Activated naive CD8-positive, alpha-beta T cell (primary cell): ENCODE data around the gene ZC3HAV1.
"Not testable (repeated sequence)": the region's sequence is repeated elsewhere in the genome, so short reads cannot be mapped to it uniquely, and the experiment has no call there.

ENCODE experiments used
- H3K27ac Mint-ChIP-seq: one replicate; pipeline ENCODE4 v1.8.0; 2021; ENCODE audit warnings: mixed read lengths
- H3K27me3 Mint-ChIP-seq: one replicate; pipeline ENCODE4 v1.8.0; 2021; ENCODE audit warnings: mixed read lengths
- H3K36me3 Mint-ChIP-seq: one replicate; pipeline ENCODE4 v1.8.0; 2021; ENCODE audit warnings: mixed read lengths
- H3K4me1 Mint-ChIP-seq: one replicate; pipeline ENCODE4 v1.8.0; 2021; ENCODE audit warnings: low read depth, mixed read lengths
- H3K4me3 Mint-ChIP-seq: one replicate; pipeline ENCODE4 v1.8.0; 2021; ENCODE audit warnings: mild to moderate bottlenecking, mixed read lengths
- H3K9me3 Mint-ChIP-seq: one replicate; pipeline ENCODE4 v1.8.0; 2021; ENCODE audit warnings: low read depth, mixed read lengths

ZC3HAV1 gene

GRCh38 chr7:139084709-139085108 is 24.8 kb downstream of the ZC3HAV1 start:
- peaks cover 36% of the 10 kb centered on the region for H3K36me3 Mint-ChIP-seq
- H3K4me3 Mint-ChIP-seq = peak overlapping the region; percentile 60
- H3K9me3 Mint-ChIP-seq = peaks cover 5% of the 10 kb centered on the region
- peaks cover 91% of the 10 kb centered on the region for H3K4me1 Mint-ChIP-seq
- peak overlapping the region; percentile 95 for H3K27ac Mint-ChIP-seq
- no peaks in the 10 kb centered on the region for H3K27me3 Mint-ChIP-seq

GRCh38 chr7:139081584-139081983 is 27.9 kb downstream of the ZC3HAV1 start:
- H3K36me3 Mint-ChIP-seq = peaks cover 24% of the 10 kb centered on the region
- no peaks in the 10 kb centered on the region for H3K27me3 Mint-ChIP-seq
- H3K9me3 Mint-ChIP-seq = no peaks in the 10 kb centered on the region
- H3K4me1 Mint-ChIP-seq = peaks cover 86% of the 10 kb centered on the region
- H3K4me3 Mint-ChIP-seq = peak overlapping the region; percentile 70
- H3K27ac Mint-ChIP-seq = peak overlapping the region; percentile 91

GRCh38 chr7:139080905-139081304 is 28.6 kb downstream of the ZC3HAV1 start:
- H3K4me1 Mint-ChIP-seq = peaks cover 83% of the 10 kb centered on the region
- peak overlapping the region; percentile 91 for H3K27ac Mint-ChIP-seq

GRCh38 chr7:139079861-139080260 is 29.7 kb downstream of the ZC3HAV1 start:
- no peaks in the 10 kb centered on the region for H3K27me3 Mint-ChIP-seq
- peaks cover 17% of the 10 kb centered on the region for H3K36me3 Mint-ChIP-seq
- H3K4me3 Mint-ChIP-seq = no peak overlapping the region
- H3K4me1 Mint-ChIP-seq = peaks cover 77% of the 10 kb centered on the region
- H3K27ac Mint-ChIP-seq = peak overlapping the region; percentile 91
- no peaks in the 10 kb centered on the region for H3K9me3 Mint-ChIP-seq

More at GRCh38 chr7:139080905-139081304, 28.6 kb downstream of the ZC3HAV1 start:
- peaks cover 20% of the 10 kb centered on the region for H3K36me3 Mint-ChIP-seq
- H3K27me3 Mint-ChIP-seq = no peaks in the 10 kb centered on the region
- H3K9me3 Mint-ChIP-seq = no peaks in the 10 kb centered on the region
- H3K4me3 Mint-ChIP-seq = peak overlapping the region; percentile 70

- Mint-ChIP-seq H3K4me1 (peaks cover 72% of the 10 kb centered on the region), H3K36me3 (peaks cover 13% of the 10 kb centered on the region), H3K4me3 (peak overlapping the region; percentile 28), H3K27ac (peak overlapping the region; percentile 91), H3K9me3 (no peaks in the 10 kb centered on the region), H3K27me3 (no peaks in the 10 kb centered on the region)
Observed at GRCh38 chr7:139078911-139079310, 30.6 kb downstream of the ZC3HAV1 start.

GRCh38 chr7:139078399-139078798 is 31.1 kb downstream of the ZC3HAV1 start:
- H3K27ac Mint-ChIP-seq = peak overlapping the region; percentile 84
- peaks cover 73% of the 10 kb centered on the region for H3K4me1 Mint-ChIP-seq
- H3K36me3 Mint-ChIP-seq = peaks cover 13% of the 10 kb centered on the region
- H3K9me3 Mint-ChIP-seq = no peaks in the 10 kb centered on the region
- peak overlapping the region; percentile 28 for H3K4me3 Mint-ChIP-seq
- no peaks in the 10 kb centered on the region for H3K27me3 Mint-ChIP-seq

- Mint-ChIP-seq H3K36me3 (peaks cover 13% of the 10 kb centered on the region), H3K4me1 (peaks cover 69% of the 10 kb centered on the region), H3K27ac (peak overlapping the region; percentile 84)
- not testable (repeated sequence) for H3K4me3 Mint-ChIP-seq, H3K9me3 Mint-ChIP-seq, H3K27me3 Mint-ChIP-seq
Observed at GRCh38 chr7:139077706-139078105, 31.8 kb downstream of the ZC3HAV1 start.

- peaks cover 15% of the 10 kb centered on the region for H3K36me3 Mint-ChIP-seq
- no peaks in the 10 kb centered on the region for H3K27me3 Mint-ChIP-seq
- peaks cover 69% of the 10 kb centered on the region for H3K4me1 Mint-ChIP-seq
- no peak overlapping the region for H3K4me3 Mint-ChIP-seq
- H3K27ac Mint-ChIP-seq = peak overlapping the region; percentile 75
- H3K9me3 Mint-ChIP-seq = no peaks in the 10 kb centered on the region
Observed at GRCh38 chr7:139075871-139076686, 33.4 kb downstream of the ZC3HAV1 start.

GRCh38 chr7:139075031-139075652 is 34.4 kb downstream of the ZC3HAV1 start:
- Mint-ChIP-seq H3K27ac (peak overlapping the region; percentile 86), H3K4me1 (peaks cover 59% of the 10 kb centered on the region), H3K4me3 (peak overlapping the region; percentile 54), H3K9me3 (no peaks in the 10 kb centered on the region), H3K27me3 (no peaks in the 10 kb centered on the region), H3K36me3 (peaks cover 12% of the 10 kb centered on the region)

- peaks cover 50% of the 10 kb centered on the region for H3K4me1 Mint-ChIP-seq
- peak overlapping the region; percentile 78 for H3K27ac Mint-ChIP-seq
- H3K9me3 Mint-ChIP-seq = no peaks in the 10 kb centered on the region
- H3K27me3 Mint-ChIP-seq = no peaks in the 10 kb centered on the region
- H3K4me3 Mint-ChIP-seq = peak overlapping the region; percentile 57
- peaks cover 8% of the 10 kb centered on the region for H3K36me3 Mint-ChIP-seq
Observed at GRCh38 chr7:139072796-139073195, 36.7 kb downstream of the ZC3HAV1 start.

GRCh38 chr7:139071680-139072079 is 37.8 kb downstream of the ZC3HAV1 start:
- Mint-ChIP-seq H3K27me3 (no peaks in the 10 kb centered on the region), H3K36me3 (peaks cover 11% of the 10 kb centered on the region), H3K27ac (peak overlapping the region; percentile 78), H3K4me1 (peaks cover 54% of the 10 kb centered on the region), H3K4me3 (peak overlapping the region; percentile 40), H3K9me3 (no peaks in the 10 kb centered on the region)

- Mint-ChIP-seq H3K4me1 (peaks cover 62% of the 10 kb centered on the region), H3K27ac (peak overlapping the region; percentile 75)
Observed at GRCh38 chr7:139068544-139069399, 40.7 kb downstream of the ZC3HAV1 start.

GRCh38 chr7:139066315-139066714 is 43.2 kb downstream of the ZC3HAV1 start:
- Mint-ChIP-seq H3K27ac (peak overlapping the region; percentile 79), H3K36me3 (peaks cover 12% of the 10 kb centered on the region), H3K27me3 (no peaks in the 10 kb centered on the region), H3K4me3 (no peak overlapping the region), H3K9me3 (no peaks in the 10 kb centered on the region), H3K4me1 (peaks cover 63% of the 10 kb centered on the region)

More at GRCh38 chr7:139068544-139069399, 40.7 kb downstream of the ZC3HAV1 start:
- H3K36me3 Mint-ChIP-seq = peaks cover 8% of the 10 kb centered on the region
- H3K27me3 Mint-ChIP-seq = no peaks in the 10 kb centered on the region
- H3K9me3 Mint-ChIP-seq = no peaks in the 10 kb centered on the region
- H3K4me3 Mint-ChIP-seq = no peak overlapping the region

- no peaks in the 10 kb centered on the region for H3K9me3 Mint-ChIP-seq
- H3K27me3 Mint-ChIP-seq = no peaks in the 10 kb centered on the region
- H3K36me3 Mint-ChIP-seq = peaks cover 18% of the 10 kb centered on the region
- H3K4me3 Mint-ChIP-seq = no peak overlapping the region
- peaks cover 70% of the 10 kb centered on the region for H3K4me1 Mint-ChIP-seq
- peak overlapping the region; percentile 58 for H3K27ac Mint-ChIP-seq
Observed at GRCh38 chr7:139065323-139065722, 44.2 kb downstream of the ZC3HAV1 start.
